ENCODE measurements around the gene CD8A. TPM values are rescaled to one million over a fixed set of nuclear protein-coding genes. Genes with fewer than 3 reads are reported as not detected.

Gene CD8A
- total RNA-seq, 1 donor from 2014 or later = 0.19 TPM

DNA sequence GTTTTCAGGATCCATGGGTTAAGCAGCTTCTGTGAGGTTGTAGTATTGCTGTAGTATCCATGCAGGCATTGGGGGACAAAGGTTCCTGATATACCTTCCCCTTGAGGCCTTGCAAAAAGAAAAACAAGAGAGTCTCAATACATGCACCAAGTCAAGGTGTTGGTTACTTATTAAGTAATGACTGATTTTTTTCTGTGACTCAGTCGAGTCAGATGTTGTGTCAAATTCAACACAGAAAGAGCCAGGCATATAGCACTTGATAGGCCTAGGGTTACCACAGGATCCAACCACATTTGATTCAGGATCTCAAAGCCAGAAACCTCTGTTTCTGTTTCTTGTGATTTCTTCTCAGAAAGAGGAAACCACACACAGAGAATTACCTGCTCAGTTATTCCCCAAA lies 24.9 kb upstream of the CD8A start:
- H3K4me1 Mint-ChIP-seq (ENCODE audit: low read depth) = peaks cover 1% of the 10 kb centered on the region
- TF ChIP-seq, protein P1, sequence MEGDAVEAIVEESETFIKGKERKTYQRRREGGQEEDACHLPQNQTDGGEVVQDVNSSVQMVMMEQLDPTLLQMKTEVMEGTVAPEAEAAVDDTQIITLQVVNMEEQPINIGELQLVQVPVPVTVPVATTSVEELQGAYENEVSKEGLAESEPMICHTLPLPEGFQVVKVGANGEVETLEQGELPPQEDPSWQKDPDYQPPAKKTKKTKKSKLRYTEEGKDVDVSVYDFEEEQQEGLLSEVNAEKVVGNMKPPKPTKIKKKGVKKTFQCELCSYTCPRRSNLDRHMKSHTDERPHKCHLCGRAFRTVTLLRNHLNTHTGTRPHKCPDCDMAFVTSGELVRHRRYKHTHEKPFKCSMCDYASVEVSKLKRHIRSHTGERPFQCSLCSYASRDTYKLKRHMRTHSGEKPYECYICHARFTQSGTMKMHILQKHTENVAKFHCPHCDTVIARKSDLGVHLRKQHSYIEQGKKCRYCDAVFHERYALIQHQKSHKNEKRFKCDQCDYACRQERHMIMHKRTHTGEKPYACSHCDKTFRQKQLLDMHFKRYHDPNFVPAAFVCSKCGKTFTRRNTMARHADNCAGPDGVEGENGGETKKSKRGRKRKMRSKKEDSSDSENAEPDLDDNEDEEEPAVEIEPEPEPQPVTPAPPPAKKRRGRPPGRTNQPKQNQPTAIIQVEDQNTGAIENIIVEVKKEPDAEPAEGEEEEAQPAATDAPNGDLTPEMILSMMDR (IDR thresholded peaks at IDR 0.05; ENCODE audit: unreplicated experiment) = no peak

GRCh38 chr2:86809481-86810121 lies 18.9 kb upstream of the CD8A start:
- no peak overlapping the region for H3K4me3 Mint-ChIP-seq (ENCODE audit: low read depth)
- H3K9me3 Mint-ChIP-seq (ENCODE audit: low read depth) = no peaks in the 10 kb centered on the region
- TF ChIP-seq, protein P1 (IDR thresholded peaks at IDR 0.05; ENCODE audit: unreplicated experiment) = no peak
- peaks cover 31% of the 10 kb centered on the region for H3K27me3 Mint-ChIP-seq
- no peak overlapping the region for H3K27ac Mint-ChIP-seq
- no peak for DNase-seq (ENCODE audit: low spot score, unreplicated experiment)
- peaks cover 6% of the 10 kb centered on the region for H3K4me1 Mint-ChIP-seq (ENCODE audit: low read depth)
- H3K36me3 Mint-ChIP-seq (ENCODE audit: insufficient read depth) = no peaks in the 10 kb centered on the region

More for the DNA sequence above, 24.9 kb upstream of the CD8A start:
- no peaks in the 10 kb centered on the region for H3K9me3 Mint-ChIP-seq (ENCODE audit: low read depth)
- DNase-seq (ENCODE audit: low spot score, unreplicated experiment) = no peak
- peaks cover 36% of the 10 kb centered on the region for H3K27me3 Mint-ChIP-seq
- no peaks in the 10 kb centered on the region for H3K36me3 Mint-ChIP-seq (ENCODE audit: insufficient read depth)
- no peak overlapping the region for H3K27ac Mint-ChIP-seq
- no peak overlapping the region for H3K4me3 Mint-ChIP-seq (ENCODE audit: low read depth)

DNA sequence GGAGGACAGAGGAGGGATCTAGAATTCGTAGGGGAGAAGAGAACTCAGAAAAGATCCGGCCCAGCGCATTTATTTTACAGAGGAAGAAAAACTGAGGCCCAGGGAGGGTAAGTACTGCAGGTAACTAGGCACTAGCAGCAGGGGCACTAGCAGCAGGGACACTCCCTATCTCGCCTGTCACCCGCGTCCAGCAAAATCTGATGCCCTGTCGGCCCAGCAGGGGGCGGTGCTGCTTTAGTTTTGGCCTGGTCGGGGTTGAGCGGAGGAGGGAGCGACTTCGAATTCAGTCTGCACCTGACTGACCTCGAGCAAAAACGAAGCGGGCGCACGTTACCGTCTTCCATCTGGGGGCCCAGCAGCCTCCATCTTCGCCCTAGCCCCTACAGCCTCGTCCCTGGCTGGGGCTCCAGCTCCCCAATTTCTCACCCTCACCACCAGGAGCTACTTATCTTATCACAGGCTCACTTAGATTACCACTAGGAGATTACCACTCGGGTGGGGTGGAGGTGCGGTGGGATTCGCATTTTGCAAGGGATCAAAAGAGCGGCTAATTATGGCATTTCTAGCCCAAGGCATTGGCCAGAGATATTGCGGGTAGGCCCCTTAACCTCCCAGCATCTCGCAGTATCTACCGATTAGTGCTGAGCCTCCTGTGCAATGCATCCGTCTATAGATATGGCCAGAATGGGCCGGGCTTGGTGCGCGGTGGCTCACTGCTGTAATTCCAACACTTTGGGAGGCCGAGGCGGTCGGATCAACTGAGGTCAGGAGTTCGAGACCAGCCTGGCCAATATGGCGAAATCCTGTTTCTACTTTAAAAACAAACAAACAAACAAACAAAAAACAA lies 17.8 kb upstream of the CD8A start:
- Mint-ChIP-seq H3K27me3 (peaks cover 31% of the 10 kb centered on the region), H3K9me3 (ENCODE audit: low read depth) (no peaks in the 10 kb centered on the region), H3K27ac (no peak overlapping the region), H3K4me1 (ENCODE audit: low read depth) (peaks cover 6% of the 10 kb centered on the region), H3K36me3 (ENCODE audit: insufficient read depth) (no peaks in the 10 kb centered on the region), H3K4me3 (ENCODE audit: low read depth) (peak overlapping the region; percentile 93)
- peak; percentile 94 for DNase-seq (ENCODE audit: low spot score, unreplicated experiment)
- TF ChIP-seq, protein P1 (IDR thresholded peaks at IDR 0.05; ENCODE audit: unreplicated experiment) = peak; percentile 94

GRCh38 chr2:86807468-86808275 lies 17.0 kb upstream of the CD8A start:
- Mint-ChIP-seq H3K9me3 (ENCODE audit: low read depth) (no peaks in the 10 kb centered on the region), H3K36me3 (ENCODE audit: insufficient read depth) (no peaks in the 10 kb centered on the region), H3K27ac (peak overlapping the region; percentile 65), H3K4me3 (ENCODE audit: low read depth) (peak overlapping the region; percentile 93), H3K27me3 (peaks cover 31% of the 10 kb centered on the region), H3K4me1 (ENCODE audit: low read depth) (peaks cover 6% of the 10 kb centered on the region)
- TF ChIP-seq, protein P1 (IDR thresholded peaks at IDR 0.05; ENCODE audit: unreplicated experiment) = no peak
- DNase-seq (ENCODE audit: low spot score, unreplicated experiment) = peak; percentile 44

DNA sequence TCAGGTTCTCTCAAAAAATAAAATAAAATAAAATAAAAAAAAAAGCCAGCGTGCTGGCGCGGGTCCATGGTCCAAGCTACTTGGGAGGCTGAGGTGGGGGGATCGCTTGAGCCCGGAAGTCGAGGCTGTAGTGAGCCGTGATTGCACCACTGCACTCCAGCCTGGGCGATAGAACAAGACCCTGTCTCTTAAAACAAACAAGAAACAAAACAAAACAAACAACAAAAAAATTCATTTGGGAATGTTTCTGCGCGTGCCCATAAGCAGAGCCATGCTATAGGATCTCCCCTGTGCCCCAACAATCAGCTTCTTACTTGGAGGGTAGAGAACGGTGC lies 16.4 kb upstream of the CD8A start:
- no peak for DNase-seq (ENCODE audit: low spot score, unreplicated experiment)
- no peaks in the 10 kb centered on the region for H3K36me3 Mint-ChIP-seq (ENCODE audit: insufficient read depth)
- H3K27me3 Mint-ChIP-seq = peaks cover 31% of the 10 kb centered on the region
- H3K9me3 Mint-ChIP-seq (ENCODE audit: low read depth) = no peaks in the 10 kb centered on the region
- H3K27ac Mint-ChIP-seq = no peak overlapping the region
- peaks cover 6% of the 10 kb centered on the region for H3K4me1 Mint-ChIP-seq (ENCODE audit: low read depth)
- TF ChIP-seq, protein P1 (IDR thresholded peaks at IDR 0.05; ENCODE audit: unreplicated experiment) = no peak
- H3K4me3 Mint-ChIP-seq (ENCODE audit: low read depth) = peak overlapping the region; percentile 93
